GM19397 (cell line): ENCODE measurements around the gene LRRC72.
"Not testable (repeated sequence)": the region's sequence is repeated elsewhere in the genome, so short reads cannot be mapped to it uniquely, and the experiment has no call there.

Experiments
- ATAC-seq: cut with Tn5 transposase; IDR thresholded peaks from one replicate; pipeline ENCODE4 v1.9.1; 2021; ENCODE audit warnings: mild to moderate bottlenecking, moderate library complexity; ENCODE audit not compliant: unreplicated experiment

The LRRC72 gene

GRCh38 chr7:16524332-16524731 is 2.3 kb upstream of the LRRC72 start:
- no peak for ATAC-seq

- ATAC-seq, result no peak
These were observed 1.9 kb downstream of the LRRC72 start for GRCh38 chr7:16528520-16528919.

- no peak for ATAC-seq
These were observed 3.1 kb downstream of the LRRC72 start for GRCh38 chr7:16529697-16530096.

- no peak for ATAC-seq
These were observed 5.1 kb downstream of the LRRC72 start for GRCh38 chr7:16531707-16532106.

GRCh38 chr7:16532272-16532671 is 5.6 kb downstream of the LRRC72 start:
- ATAC-seq, result no peak

GRCh38 chr7:16535500-16535899 is 8.9 kb downstream of the LRRC72 start:
- no peak for ATAC-seq

GRCh38 chr7:16540559-16540958 is 13.9 kb downstream of the LRRC72 start:
- not testable (repeated sequence) for ATAC-seq

GRCh38 chr7:16542401-16542800 is 15.8 kb downstream of the LRRC72 start:
- ATAC-seq, result no peak

- no peak for ATAC-seq
These were observed 16.8 kb downstream of the LRRC72 start for GRCh38 chr7:16543456-16543855.

- ATAC-seq, result no peak
These were observed 20.4 kb downstream of the LRRC72 start for GRCh38 chr7:16546921-16547505.

GRCh38 chr7:16548428-16548827 is 21.8 kb downstream of the LRRC72 start:
- ATAC-seq, result no peak

- ATAC-seq, result no peak
These were observed 24.0 kb downstream of the LRRC72 start for GRCh38 chr7:16550671-16551070.

GRCh38 chr7:16554518-16555236 is 28.1 kb downstream of the LRRC72 start:
- ATAC-seq, result no peak

GRCh38 chr7:16556359-16556758 is 29.7 kb downstream of the LRRC72 start:
- no peak for ATAC-seq

- no peak for ATAC-seq
These were observed 32.2 kb downstream of the LRRC72 start for GRCh38 chr7:16558761-16559302.

GRCh38 chr7:16559497-16560179 is 33.0 kb downstream of the LRRC72 start:
- no peak for ATAC-seq

GRCh38 chr7:16561943-16562342 is 35.3 kb downstream of the LRRC72 start:
- ATAC-seq, result no peak

GRCh38 chr7:16562456-16563220 is 36.0 kb downstream of the LRRC72 start:
- ATAC-seq, result no peak

- peak; percentile 79 for ATAC-seq
These were observed 36.8 kb downstream of the LRRC72 start for GRCh38 chr7:16563281-16564022.

- ATAC-seq, result no peak
These were observed 37.4 kb downstream of the LRRC72 start for GRCh38 chr7:16564023-16564380.
